Measurements from ENCODE around the gene CCDC170. TPM values are rescaled to one million over a fixed set of nuclear protein-coding genes. Genes with fewer than 3 reads are reported as not detected.

CCDC170 gene
- total RNA-seq, 1 experiment from 2014 or later = 0.12 TPM

GRCh38 chr6:151451417-151451949, 42.3 kb upstream of the CCDC170 start:
- Histone ChIP-seq H3K27ac (ENCODE audit: low read depth, low read length) (peak overlapping the region; percentile 45), H3K4me2 (ENCODE audit: low read length) (peak overlapping the region; percentile 87), H3K9me2 (ENCODE audit: insufficient read depth) (no peaks in the 10 kb centered on the region), H3K36me3 (ENCODE audit: control insufficient read depth in 1 of 2, insufficient read depth in 2 of 2, low read length in 2 of 2) (no peaks in the 10 kb centered on the region), H3K27me3 (ENCODE audit: insufficient read depth, low read length) (no peaks in the 10 kb centered on the region), H3K79me2 (ENCODE audit: insufficient read depth, low read length) (peaks cover 43% of the 10 kb centered on the region), H3K4me3 (replicated peaks in 1 of 2; ENCODE audit: low read depth in 1 of 2, low read length in 2 of 2) (peak overlapping the region; percentile 69 to 84), H2AFZ (ENCODE audit: low read depth, low read length, poor library complexity, severe bottlenecking) (no peak overlapping the region), H4K20me1 (ENCODE audit: insufficient read depth) (no peaks in the 10 kb centered on the region), H3K9ac (ENCODE audit: low read length) (peak overlapping the region; percentile 66), H3K9me3 (ENCODE audit: control insufficient read depth in 1 of 2, insufficient read depth in 1 of 2, low read depth in 1 of 2, low read length in 2 of 2) (no peaks in the 10 kb centered on the region), H3K4me1 (ENCODE audit: control insufficient read depth in 1 of 2, insufficient read depth in 2 of 2, low read length in 2 of 2) (peaks cover 0 to 17% of the 10 kb centered on the region in 2 experiments; a peak in 2 of 4 replicates)
- DNase-seq (ENCODE audit: low read depth, low spot score) = no peak
- TF ChIP-seq ZNF274 (IDR thresholded peaks at IDR 0.05; ENCODE audit: low read depth, low read length) (no peak), RAD21 (IDR thresholded peaks at IDR 0.05; ENCODE audit: low read depth) (no peak), ELF1 (IDR thresholded peaks at IDR 0.05; ENCODE audit: borderline replicate concordance, low read depth) (no peak), EZH2 (IDR thresholded peaks at IDR 0.05) (no peak), POLR2AphosphoS5 (IDR thresholded peaks at IDR 0.05; ENCODE audit: low read depth, low read length) (no peak), POLR2A (IDR thresholded peaks at IDR 0.05; ENCODE audit: borderline replicate concordance, extremely low read depth, insufficient read depth, insufficient read length) (no peak)
- POLR2A ChIA-PET = interaction anchor here (0.7 to 1.3 kb wide), 3 partner anchors 11 to 17 kb away, joined by 3 to 4 read pairs (median 4); no protein-coding TSS in a partner anchor
- no peak for ATAC-seq
- CTCF ChIA-PET = no interaction called here
- TSS peak; percentile 91 for BruUV-seq (replicated peaks)
- RAD21 ChIA-PET (ENCODE audit: low non-redundant PET in 1 of 2, low total read pairs in 2 of 2, uncharacterized antibody in 2 of 2, unreplicated experiment in 2 of 2) = no interaction called here
- intact Hi-C loops (cut with micrococcal nuclease) = no loop called here

DNA sequence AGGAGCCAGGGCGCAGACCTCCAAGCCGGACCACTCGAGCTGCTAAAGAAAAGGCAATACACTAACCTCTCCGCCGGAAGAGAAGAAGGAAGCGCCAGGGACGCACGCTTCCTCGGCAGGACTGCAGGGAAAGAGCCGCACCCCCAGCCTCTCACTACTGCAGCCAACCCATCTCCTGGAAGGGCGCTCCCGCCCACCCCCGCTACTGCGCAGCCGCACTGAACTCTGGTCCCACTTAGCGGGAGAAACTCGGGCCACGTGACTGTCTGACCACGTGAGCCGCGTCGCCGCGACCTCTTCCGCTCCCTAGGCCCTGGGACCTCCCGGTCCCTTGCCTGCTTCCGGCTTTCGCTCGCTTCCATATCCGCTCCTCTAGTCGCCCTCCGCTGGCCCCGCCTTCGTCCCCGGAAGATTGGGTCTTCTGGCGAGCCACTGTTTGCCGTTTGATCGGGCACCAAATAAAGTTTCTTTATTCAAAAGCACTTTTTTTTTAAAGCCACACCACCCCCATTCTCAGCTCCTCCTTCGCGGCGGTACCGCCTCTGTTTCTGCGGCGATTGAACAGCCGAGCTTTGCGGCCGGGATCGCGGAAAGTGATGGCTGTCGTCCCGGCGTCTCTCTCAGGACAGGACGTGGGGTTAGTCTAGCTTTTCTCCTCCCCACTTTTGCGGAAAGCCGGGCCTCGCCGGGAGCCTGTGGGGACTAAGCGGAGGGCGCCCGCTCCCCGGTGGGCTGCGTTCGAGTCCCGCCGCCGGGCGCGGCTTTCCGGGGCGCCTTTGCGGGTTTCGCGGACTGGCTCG, 41.7 kb upstream of the CCDC170 start, which contains the start of gene RMND1:
Gene RMND1 (minus strand): TSS at position 177 of the 800 bp plus-strand sequence. CDS start 6,315 bp downstream, outside the sequence.
- Histone ChIP-seq H3K9me3 (ENCODE audit: control insufficient read depth in 1 of 2, insufficient read depth in 1 of 2, low read depth in 1 of 2, low read length in 2 of 2) (no peaks in the 10 kb centered on the region), H3K9ac (ENCODE audit: low read length) (peak within 1 kb of the TSS; percentile 77), H3K9me2 (ENCODE audit: insufficient read depth) (no peaks in the 10 kb centered on the region), H3K4me1 (ENCODE audit: control insufficient read depth in 1 of 2, insufficient read depth in 2 of 2, low read length in 2 of 2) (peaks cover 0 to 10% of the 10 kb centered on the region in 2 experiments; a peak in 2 of 4 replicates), H2AFZ (ENCODE audit: low read depth, low read length, poor library complexity, severe bottlenecking) (peak within 1 kb of the TSS; percentile 22), H3K79me2 (ENCODE audit: insufficient read depth, low read length) (peaks cover 39% of the 10 kb centered on the region), H3K4me3 (replicated peaks in 1 of 2; ENCODE audit: low read depth in 1 of 2, low read length in 2 of 2) (peak within 1 kb of the TSS; percentile 69 to 84), H4K20me1 (ENCODE audit: insufficient read depth) (no peaks in the 10 kb centered on the region), H3K36me3 (ENCODE audit: control insufficient read depth in 1 of 2, insufficient read depth in 2 of 2, low read length in 2 of 2) (no peaks in the 10 kb centered on the region), H3K27me3 (ENCODE audit: insufficient read depth, low read length) (no peaks in the 10 kb centered on the region), H3K27ac (ENCODE audit: low read depth, low read length) (peak within 1 kb of the TSS; percentile 77), H3K4me2 (ENCODE audit: low read length) (peak within 1 kb of the TSS; percentile 87)
- POLR2A ChIA-PET = interaction anchor here (0.6 to 1.3 kb wide), 4 partner anchors 12 to 120 kb away, joined by 3 to 4 read pairs (median 4); no protein-coding TSS in a partner anchor
- no TSS peak for BruUV-seq (replicated peaks)
- DNase-seq (ENCODE audit: low read depth, low spot score) (peak; percentile 100), ATAC-seq (peak; percentile 98)
- intact Hi-C loops (cut with micrococcal nuclease) = loop anchor here (2.0 kb wide), 1 partner anchor 61 kb away; the partner anchor contains the start of gene ZBTB2
- RAD21 ChIA-PET (ENCODE audit: low non-redundant PET in 1 of 2, low total read pairs in 2 of 2, uncharacterized antibody in 2 of 2, unreplicated experiment in 2 of 2) = interaction anchor here in 1 of 2 experiments (0.7 kb wide), 1 partner anchor 165 kb away, joined by 3 read pairs; no protein-coding TSS in a partner anchor
- CTCF ChIA-PET = no interaction called here
- TF ChIP-seq, protein P1, sequence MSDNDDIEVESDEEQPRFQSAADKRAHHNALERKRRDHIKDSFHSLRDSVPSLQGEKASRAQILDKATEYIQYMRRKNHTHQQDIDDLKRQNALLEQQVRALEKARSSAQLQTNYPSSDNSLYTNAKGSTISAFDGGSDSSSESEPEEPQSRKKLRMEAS (IDR thresholded peaks at IDR 0.05) = peak; percentile 98
- TF ChIP-seq REST (IDR thresholded peaks at IDR 0.05; ENCODE audit: low read depth) (no peak), SRF (IDR thresholded peaks at IDR 0.05; ENCODE audit: low read depth) (peak; percentile 83; the same call in 1 of the 2 replicates), FOSL1 (IDR thresholded peaks at IDR 0.05; ENCODE audit: low read depth) (no peak; the same call in 1 of the 2 replicates), POLR2AphosphoS5 (IDR thresholded peaks at IDR 0.05; ENCODE audit: low read depth, low read length) (peak; percentile 83), RAD21 (IDR thresholded peaks at IDR 0.05; ENCODE audit: low read depth) (no peak), CEBPB (IDR thresholded peaks at IDR 0.05; ENCODE audit: low read depth) (no peak), EZH2phosphoT487 (IDR thresholded peaks at IDR 0.05; ENCODE audit: borderline replicate concordance) (no peak), POLR2A (IDR thresholded peaks at IDR 0.05; ENCODE audit: borderline replicate concordance, extremely low read depth, insufficient read depth, insufficient read length) (peak; percentile 75)
